DND-41 (cell line): Measurements from ENCODE around the gene CHMP5.
A peak's percentile ranks its signal among the peaks of the same experiment; 100 is the strongest.

Experiments used
- ATAC-seq: fragments of 200-7000 bp; cut with Tn5 transposase; 3 replicates; pipeline ENCODE4 v1.9.1; 2021; ENCODE audit warnings: low read depth; ENCODE audit not compliant: insufficient read depth
- DNase-seq: peaks from one replicate; pipeline ENCODE4 v3.0.0-alpha.2; 2020
- H2AFZ ChIP-seq: 2 replicates; pipeline ENCODE4 v1.6.0; 2012; ENCODE audit warnings: low read depth, low read length
- H3K27ac ChIP-seq: 2 replicates; pipeline ENCODE4 v1.5.1; 2012; ENCODE audit warnings: low read length, inconsistent platforms
- H3K27me3 ChIP-seq: fragments of 200-600 bp; sonication (generic); 2 replicates; pipeline ENCODE4 v1.6.0; 2012; ENCODE audit warnings: low read length, mild to moderate bottlenecking, inconsistent platforms; ENCODE audit not compliant: insufficient read depth, poor library complexity
- H3K36me3 ChIP-seq: 2 replicates; pipeline ENCODE4 v1.5.1; 2012; ENCODE audit warnings: low read length, inconsistent platforms; ENCODE audit not compliant: insufficient read depth
- H3K4me1 ChIP-seq: 2 replicates; pipeline ENCODE4 v1.5.1; 2012; ENCODE audit warnings: mild to moderate bottlenecking, low read length; ENCODE audit not compliant: insufficient read depth
- H3K4me2 ChIP-seq: 2 replicates; pipeline ENCODE4 v1.6.0; 2012; ENCODE audit warnings: mild to moderate bottlenecking, moderate library complexity, low read length, inconsistent platforms; ENCODE audit not compliant: insufficient read depth
- H3K4me3 ChIP-seq, 2 experiments: fragments of 200-600 bp in 1 of 2; shearing (Covaris generic) in 1 of 2; 2 replicates each; pipeline ENCODE4 v1.5.1; 2012 to 2016; ENCODE audit warnings: inconsistent platforms in 2 of 2, low read length in 2 of 2, mild to moderate bottlenecking in 2 of 2, low read depth in 1 of 2, moderate library complexity in 1 of 2
- H3K79me2 ChIP-seq: 2 replicates; pipeline ENCODE4 v1.6.0; 2012; ENCODE audit warnings: low read length, inconsistent platforms; ENCODE audit not compliant: insufficient read depth
- H3K9ac ChIP-seq: 2 replicates; pipeline ENCODE4 v1.6.0; 2012; ENCODE audit warnings: low read depth, mild to moderate bottlenecking, inconsistent platforms, low read length, moderate library complexity
- H3K9me3 ChIP-seq: 2 replicates; pipeline ENCODE4 v1.5.1; 2012; ENCODE audit warnings: low read length, moderate library complexity, mild to moderate bottlenecking, inconsistent platforms; ENCODE audit not compliant: insufficient read depth, severe bottlenecking
- H4K20me1 ChIP-seq: 2 replicates; pipeline ENCODE4 v1.6.0; 2012; ENCODE audit warnings: low read length; ENCODE audit not compliant: insufficient read depth
- CTCF ChIP-seq: IDR thresholded peaks from 2 replicates; pipeline ENCODE4 v1.5.1; 2012; ENCODE audit warnings: borderline replicate concordance, low read length, moderate library complexity, mild to moderate bottlenecking; ENCODE audit not compliant: poor library complexity, severe bottlenecking; ENCODE audit errors: extremely low read depth
- EZH2 ChIP-seq: IDR thresholded peaks from 3 replicates; pipeline ENCODE4 v1.6.1; 2012; ENCODE audit warnings: borderline replicate concordance, low read depth, mild to moderate bottlenecking, moderate library complexity, low read length, inconsistent platforms; ENCODE audit not compliant: severe bottlenecking

CHMP5 gene

GRCh38 chr9:33287087-33287490 is 22.2 kb downstream of the CHMP5 start:
- peaks cover 17% of the 10 kb centered on the region for H3K79me2 ChIP-seq
- DNase-seq (peak; percentile 61), ATAC-seq (no peak)
- no peaks in the 10 kb centered on the region for H3K9me3 ChIP-seq
- no peak overlapping the region for H3K9ac ChIP-seq
- no peaks in the 10 kb centered on the region for H3K27me3 ChIP-seq
- H3K27ac ChIP-seq, result no peak overlapping the region
- H3K36me3 ChIP-seq, result peaks cover 9% of the 10 kb centered on the region; the same call in 1 of the 2 replicates
- no peaks in the 10 kb centered on the region for H4K20me1 ChIP-seq
- no peak overlapping the region for H3K4me2 ChIP-seq
- no peak overlapping the region for H2AFZ ChIP-seq
- TF ChIP-seq CTCF, result peak; percentile 80
- no peak for TF ChIP-seq EZH2
- H3K4me1 ChIP-seq, result peaks cover 22% of the 10 kb centered on the region
- no peak overlapping the region for H3K4me3 ChIP-seq

- Histone ChIP-seq H3K4me3 (no peak overlapping the region), H3K27ac (no peak overlapping the region), H2AFZ (no peak overlapping the region), H3K36me3 (peaks cover 5% of the 10 kb centered on the region; the same call in 1 of the 2 replicates), H3K4me1 (peaks cover 33% of the 10 kb centered on the region), H3K27me3 (no peaks in the 10 kb centered on the region), H3K9ac (no peak overlapping the region), H3K4me2 (no peak overlapping the region), H4K20me1 (no peaks in the 10 kb centered on the region), H3K79me2 (peaks cover 28% of the 10 kb centered on the region), H3K9me3 (no peaks in the 10 kb centered on the region)
- ATAC-seq, result no peak
- DNase-seq, result no peak
- TF ChIP-seq CTCF (no peak), EZH2 (no peak)
These were observed 23.4 kb downstream of the CHMP5 start for GRCh38 chr9:33288235-33288634.

- Histone ChIP-seq H3K4me3 (peak overlapping the region in 1 of 2 experiments; percentile 85; a peak in 3 of 4 replicates), H3K9ac (peak overlapping the region; percentile 79), H3K4me1 (peaks cover 34% of the 10 kb centered on the region), H4K20me1 (no peaks in the 10 kb centered on the region), H3K36me3 (0 out of 2 replicates have a peak, but pooled peaks cover 6% of the 10 kb centered on the region), H3K4me2 (peak overlapping the region; percentile 78), H3K9me3 (no peaks in the 10 kb centered on the region), H2AFZ (peak overlapping the region; percentile 61), H3K79me2 (peaks cover 35% of the 10 kb centered on the region), H3K27me3 (no peaks in the 10 kb centered on the region), H3K27ac (peak overlapping the region; percentile 96)
- no peak for ATAC-seq
- DNase-seq, result no peak
- no peak for TF ChIP-seq CTCF
These were observed 24.1 kb downstream of the CHMP5 start for GRCh38 chr9:33288828-33289483.

GRCh38 chr9:33289496-33289895 is 24.6 kb downstream of the CHMP5 start:
- Histone ChIP-seq H3K27ac (peak overlapping the region; percentile 96), H2AFZ (peak overlapping the region; percentile 61), H3K9me3 (no peaks in the 10 kb centered on the region), H3K27me3 (no peaks in the 10 kb centered on the region), H4K20me1 (no peaks in the 10 kb centered on the region), H3K4me2 (peak overlapping the region; percentile 78), H3K9ac (peak overlapping the region; percentile 79), H3K36me3 (peaks cover 11% of the 10 kb centered on the region), H3K4me1 (peaks cover 34% of the 10 kb centered on the region), H3K79me2 (peaks cover 41% of the 10 kb centered on the region), H3K4me3 (peak overlapping the region; percentile 29 to 85; a peak in 3 of 4 replicates)
- DNase-seq, result peak; percentile 25
- ATAC-seq, result no peak
- TF ChIP-seq EZH2 (no peak), CTCF (no peak)
